IPS-NIHi7 (cell line): ENCODE results near the gene LIN28B.
"Not testable (repeated sequence)": the region's sequence is repeated elsewhere in the genome, so short reads cannot be mapped to it uniquely, and the experiment has no call there.

ENCODE experiments used
- DNase-seq: peaks from one replicate; pipeline ENCODE4 v3.0.0; 2012; ENCODE audit warnings: mixed read lengths; ENCODE audit errors: extremely low spot score

The LIN28B gene

DNA sequence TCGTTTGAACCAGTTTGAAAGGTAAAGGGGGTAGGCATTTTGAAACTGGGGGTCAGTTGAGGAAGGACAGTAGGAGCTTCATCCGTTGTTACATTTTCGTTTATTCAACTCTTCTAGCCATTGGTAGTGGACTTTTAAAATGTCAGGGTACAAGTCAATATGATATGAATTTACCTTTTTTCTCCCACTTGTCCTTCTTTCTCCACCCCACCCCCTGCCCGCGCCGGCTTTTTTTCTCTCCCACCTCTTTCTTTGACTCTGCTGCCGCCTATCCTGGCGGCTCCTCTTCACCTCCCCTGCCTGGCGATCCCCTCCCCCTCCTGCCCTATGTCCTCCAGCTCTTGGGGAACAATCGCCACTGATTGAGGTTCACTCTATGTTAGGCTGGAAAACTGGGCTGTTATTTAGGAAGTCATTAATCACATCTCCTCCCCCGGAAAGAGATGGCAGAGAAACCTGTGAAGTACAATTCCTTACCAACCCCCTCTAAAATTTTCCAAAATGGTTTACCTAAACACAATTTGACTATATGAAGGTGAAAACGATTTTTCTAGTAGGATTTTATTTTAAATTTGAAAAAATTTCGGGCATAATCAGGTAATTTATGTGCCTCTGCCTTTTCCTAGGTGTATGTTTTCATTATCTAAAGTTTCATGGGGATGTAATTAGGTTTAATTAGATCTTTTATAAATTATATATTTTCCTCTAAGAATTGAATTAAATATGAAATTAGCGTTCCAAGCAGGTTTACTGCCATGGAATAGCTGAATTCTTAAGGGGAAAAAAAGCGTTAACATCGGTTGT, 778 bp upstream of the LIN28B start:
- DNase-seq = peak; percentile 69

GRCh38 chr6:104957301-104958177, 632 bp downstream of the LIN28B start:
- peak; percentile 45 for DNase-seq

- DNase-seq = no peak
Observed at GRCh38 chr6:104958178-104959025, 1.5 kb downstream of the LIN28B start.

- DNase-seq = no peak
Observed at GRCh38 chr6:104959026-104959858, 2.3 kb downstream of the LIN28B start.

GRCh38 chr6:104969108-104969507, 12.2 kb downstream of the LIN28B start:
- DNase-seq = peak; percentile 24

DNA sequence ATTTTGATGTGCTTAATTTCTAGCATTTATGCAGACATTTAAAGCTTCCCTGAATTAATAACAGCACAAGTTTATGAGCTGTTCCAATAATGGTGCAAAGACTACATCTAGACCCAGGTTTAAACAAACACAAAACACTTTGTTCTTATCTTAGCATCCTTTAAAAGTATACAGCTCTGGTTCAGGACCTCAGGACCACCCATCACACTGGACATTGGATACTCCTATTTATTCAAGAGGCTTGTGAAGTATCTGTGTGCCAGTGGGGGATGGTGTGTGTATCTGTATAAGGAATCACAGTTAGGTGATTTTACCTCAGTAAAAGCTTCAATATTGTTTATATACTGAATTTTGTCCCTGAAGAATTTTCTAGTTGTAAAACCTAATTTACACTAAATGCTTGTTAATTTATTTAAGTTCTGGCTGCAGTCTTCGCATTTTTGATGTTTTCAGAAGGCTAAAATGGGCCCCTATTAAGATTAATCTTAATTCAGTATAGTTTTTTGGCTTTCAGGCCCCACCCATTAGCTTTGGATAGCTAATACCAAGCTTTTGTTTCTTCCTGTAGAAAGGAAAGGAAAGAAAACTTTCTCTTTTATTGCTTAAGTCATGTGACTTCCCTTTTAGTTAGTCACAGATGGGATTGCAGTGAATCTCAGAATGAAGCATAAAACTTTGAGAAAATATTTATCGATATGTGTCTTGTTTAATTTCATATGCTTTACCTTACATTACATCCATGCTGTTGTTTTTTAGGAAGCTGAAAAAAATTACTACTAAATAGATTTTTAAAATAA, 13.1 kb downstream of the LIN28B start:
- DNase-seq = no peak

- DNase-seq = no peak
Observed at GRCh38 chr6:104973404-104973803, 16.5 kb downstream of the LIN28B start.

DNA sequence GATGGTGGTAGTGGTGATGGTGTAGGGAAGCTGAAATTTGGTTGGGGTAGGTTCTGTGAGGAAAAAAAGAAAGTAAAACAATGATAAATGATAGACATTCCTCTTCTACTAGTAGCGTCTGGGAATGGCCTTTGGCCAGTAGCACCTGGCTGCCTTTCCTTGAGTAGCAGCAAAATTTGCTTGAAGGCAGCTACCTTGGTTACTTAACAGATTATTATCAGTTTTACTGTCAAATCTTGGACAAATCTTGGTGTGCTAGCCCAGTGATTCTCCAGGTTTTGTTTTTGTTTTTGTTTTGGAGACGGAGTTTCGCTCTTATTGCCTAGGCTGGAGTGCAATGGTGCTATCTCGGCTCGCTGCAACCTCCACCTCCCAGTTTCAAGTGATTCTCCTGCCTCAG, 26.4 kb downstream of the LIN28B start:
- no peak for DNase-seq

DNA sequence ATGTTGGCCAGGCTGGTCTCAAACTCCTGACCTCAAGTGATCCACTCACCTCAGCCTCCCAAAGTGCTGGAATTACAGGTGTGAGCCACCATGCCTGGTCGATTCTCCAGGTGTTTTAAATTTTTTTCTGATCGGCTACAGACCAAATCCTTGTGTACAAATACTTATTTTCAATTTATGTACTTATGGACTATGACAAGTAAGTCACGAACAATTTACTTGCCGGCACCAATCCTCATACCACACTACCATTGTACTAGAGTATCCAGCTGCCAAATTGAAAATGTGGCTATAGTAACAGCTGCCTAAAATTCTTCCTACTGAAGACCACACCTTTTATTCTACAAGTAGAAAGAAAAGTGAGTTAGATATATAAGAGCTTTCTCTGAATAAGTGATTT, 26.9 kb downstream of the LIN28B start:
- DNase-seq = no peak

DNA sequence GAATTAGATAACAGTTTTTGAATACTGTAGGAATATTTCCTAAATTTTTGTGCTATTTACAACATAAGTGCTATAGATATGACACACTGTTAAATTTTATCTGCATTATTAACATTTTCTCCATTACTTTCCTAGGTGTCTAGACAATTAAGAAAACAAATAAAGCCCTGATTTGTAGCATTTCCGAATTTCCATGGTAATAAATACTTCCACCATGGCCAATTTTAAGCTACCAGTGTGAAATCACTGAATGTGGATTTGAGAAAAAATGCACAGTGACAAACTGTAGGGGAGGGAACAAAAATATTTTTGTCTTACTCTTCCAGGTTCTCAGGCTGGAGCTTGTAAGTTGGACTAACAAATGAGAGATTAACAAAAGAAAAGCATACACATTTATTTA, 27.9 kb downstream of the LIN28B start:
- no peak for DNase-seq

- not testable (repeated sequence) for DNase-seq
Observed at GRCh38 chr6:104985875-104986274, 29.0 kb downstream of the LIN28B start.

DNA sequence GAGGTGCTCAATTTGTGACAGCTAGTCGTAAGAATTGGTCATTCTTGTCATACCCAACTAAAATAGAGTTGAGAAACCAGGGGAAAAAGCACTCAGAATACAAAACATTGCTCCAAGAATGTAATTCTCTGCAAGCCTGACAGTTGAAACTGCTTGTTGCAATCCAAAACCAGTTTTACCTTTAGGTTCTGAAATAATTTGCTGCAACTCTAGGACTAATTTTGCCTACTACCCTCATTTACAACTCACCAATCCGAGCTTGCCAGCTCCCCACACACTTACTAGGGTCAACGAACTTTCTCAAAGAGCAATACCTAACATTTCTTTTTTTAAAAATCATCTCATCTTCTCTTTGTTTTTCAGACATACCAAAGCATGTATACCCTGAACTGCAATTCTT, 29.7 kb downstream of the LIN28B start:
- no peak for DNase-seq

DNA sequence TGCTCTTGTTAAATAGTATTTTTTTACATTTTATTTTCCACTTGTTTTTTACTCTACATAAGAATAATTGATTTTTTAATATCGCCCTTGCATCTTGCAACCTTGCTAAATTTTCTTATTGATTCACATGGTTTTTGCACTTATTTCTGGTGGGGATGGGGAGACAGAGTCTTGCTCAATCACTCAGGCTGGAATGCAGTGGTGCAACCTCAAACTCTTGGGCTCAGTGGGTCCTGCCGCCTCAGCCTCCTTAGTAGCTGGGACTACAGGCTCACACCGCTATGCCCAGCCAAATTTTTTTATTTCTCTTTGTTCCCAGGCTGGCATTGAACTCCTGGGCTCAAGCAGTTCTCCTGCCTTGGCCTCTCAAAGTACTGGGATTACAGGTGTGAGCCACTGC, 30.3 kb downstream of the LIN28B start:
- no peak for DNase-seq

- DNase-seq = no peak
Observed at GRCh38 chr6:104990085-104990484, 33.2 kb downstream of the LIN28B start.

GRCh38 chr6:104991062-104991461, 34.2 kb downstream of the LIN28B start:
- not testable (repeated sequence) for DNase-seq

- not testable (repeated sequence) for DNase-seq
Observed at GRCh38 chr6:104993576-104993975, 36.7 kb downstream of the LIN28B start.

- no peak for DNase-seq
Observed at GRCh38 chr6:104995989-104996617, 39.2 kb downstream of the LIN28B start.

DNA sequence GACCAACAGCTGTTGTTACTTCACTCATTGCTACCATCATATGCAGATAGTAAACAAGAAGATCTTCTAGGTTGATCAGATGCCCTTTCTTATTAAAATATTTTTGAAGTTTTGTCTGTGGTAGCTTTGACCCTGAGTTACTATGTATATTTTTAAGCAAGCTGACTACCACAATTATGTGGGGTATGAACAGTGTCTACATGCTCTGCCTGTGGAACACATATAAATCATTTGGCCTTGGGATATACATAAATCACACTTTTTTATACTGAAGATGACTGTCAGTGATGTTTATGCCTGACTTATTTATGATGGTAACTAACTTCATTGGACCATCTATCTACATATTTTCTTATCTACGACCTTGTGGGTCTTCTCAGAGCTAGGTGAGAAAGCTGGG, 44.2 kb downstream of the LIN28B start:
- no peak for DNase-seq

GRCh38 chr6:105001906-105002305, 45.0 kb downstream of the LIN28B start:
- peak; percentile 13 for DNase-seq

GRCh38 chr6:105005451-105005850, 48.5 kb downstream of the LIN28B start:
- no peak for DNase-seq
